Ovary (tissue), 9 donors: ENCODE measurements around the gene MSL1. TPM values are rescaled to one million over a fixed set of nuclear protein-coding genes. Genes with fewer than 3 reads are reported as not detected.

Experiments used
- DNase-seq, 5 donors: peaks; one replicate each; pipeline ENCODE4 v3.0.0-alpha.2; 2019 to 2020
- H3K27ac ChIP-seq, 2 donors: fragments of 200-600 bp; one replicate each; pipeline versions ENCODE4 v1.5.1 to v1.8.0; 2019 to 2022
- H3K27me3 ChIP-seq: fragments of 200-600 bp; one replicate; pipeline ENCODE4 v1.8.0; 2022
- H3K36me3 ChIP-seq: fragments of 200-600 bp; sonication (generic); one replicate; pipeline ENCODE4 v1.5.1; 2019
- H3K4me1 ChIP-seq: one replicate; pipeline ENCODE4 v1.8.1; 2013; ENCODE audit warnings: mild to moderate bottlenecking, moderate library complexity; ENCODE audit not compliant: insufficient read depth
- H3K4me3 ChIP-seq: fragments of 200-600 bp; sonication (generic); one replicate; pipeline ENCODE4 v1.5.1; 2017
- H3K9me3 ChIP-seq, 2 donors: fragments of 200-600 bp in 1 of 2; sonication (generic) in 1 of 2; one replicate each; pipeline versions ENCODE4 v1.5.1 to v1.8.1; 2013 to 2019; ENCODE audit warnings: mild to moderate bottlenecking in 1 of 2, moderate library complexity in 1 of 2
- EP300 ChIP-seq: sonication (generic); formaldehyde crosslinking; IDR thresholded peaks from one replicate; pipeline ENCODE4 v1.6.1; 2017; ENCODE audit warnings: antibody characterized with exemption
- POLR2A ChIP-seq: fragments of 450-650 bp; IDR thresholded peaks from one replicate; pipeline ENCODE4 v1.6.1; 2017; ENCODE audit warnings: antibody characterized with exemption, mild to moderate bottlenecking, moderate library complexity
- WGBS, 3 donors: extraction: QIAGEN DNeasy Blood & Tissue Kit in 1 of 3; methylation state at CpG; one replicate each; pipeline versions ENCODE4 v1.1.5 to v1.1.7; 2013 to 2017; 5-methylcytosine and 5-hydroxymethylcytosine counted together
- intact Hi-C, 4 donors: fragments of 100-400 bp; cut with DNase I; formaldehyde crosslinking; loops; one replicate each; pipeline versions ENCODE4 v1.11.0 to v1.15.1; 2022 to 2023
- polyA plus RNA-seq, 2 donors: library from polyadenylated mRNA; stranded (reverse); fragments of 200-250 nt in 1 of 2; fragments of 350-450 nt in 1 of 2; fragmentation: Illumina TruSeq in 1 of 2; extraction: RNeasy Lipid Tissue Mini Kit (QIAGEN cat#74804) in 1 of 2; gene quantifications; one replicate each; pipeline ENCODE4 v1.2.3, GENCODE V29; 2013 to 2014
- total RNA-seq, 7 donors: library from RNA; depleted of rRNA in 2 of 7; stranded (reverse); fragments of >200 nt in 2 of 7; fragmentation: NEBNext Ultra II Directional in 3 of 7; extraction: Animal tissue kit (Norgen Biotek cat#: 25700) in 3 of 7; gene quantifications; one replicate each; pipeline versions ENCODE4 v1.1.0 to v1.2.4, GENCODE V29; 2016 to 2023
- TF ChIP-seq, protein P1 (sequence below), 3 donors: fragments of 450-650 bp in 2 of 3; fragments of 200-600 bp in 1 of 3; IDR thresholded peaks; one replicate each; pipeline versions ENCODE4 v1.5.1 to v1.8.0; 2016 to 2022; ENCODE audit warnings: antibody characterized with exemption in 3 of 3, mild to moderate bottlenecking in 1 of 3
- donor health status: DM: no; HTN: no; CAD: no; lungs with moderate emphysema.
- donor health status: DM: no; HTN: no; CAD: no.
- donor health status: Bipolar disorder and iron deficiency.
- donor health status: DM: yes; HTN: yes; CAD: no.
- donor health status: DM: no; HTN: no; CAD: no.
- donor health status: DM: yes; HTN: yes; CAD: no.

MSL1 gene
- total and polyA plus RNA-seq, 9 donors, result 59.6 to 122 (median 83.3) TPM

DNA sequence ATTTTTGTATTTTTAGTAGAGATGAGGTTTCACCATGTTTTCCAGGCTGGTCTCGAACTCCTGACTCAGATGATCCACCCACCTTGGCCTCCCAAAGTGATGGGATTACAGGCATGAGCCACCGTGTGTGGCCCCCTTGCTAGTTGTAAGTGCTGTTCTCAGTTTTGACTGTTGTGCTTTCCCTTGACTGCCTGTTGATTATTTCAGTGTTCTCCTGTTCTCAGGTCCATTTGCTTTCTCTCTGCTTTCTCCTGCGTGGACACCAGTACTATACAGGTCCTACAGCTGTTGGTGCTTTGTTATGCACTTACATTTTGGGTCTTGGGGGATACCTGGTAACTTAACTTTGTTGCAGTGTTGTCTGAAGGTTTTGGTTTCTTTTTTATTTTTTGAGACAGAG, 26.8 kb downstream of the MSL1 start:
- no peak for DNase-seq
- Histone ChIP-seq H3K27ac (no peak overlapping the region), H3K9me3 (no peaks in the 10 kb centered on the region), H3K27me3 (no peaks in the 10 kb centered on the region), H3K4me1 (no peaks in the 10 kb centered on the region), H3K4me3 (no peak overlapping the region), H3K36me3 (no peaks in the 10 kb centered on the region)
- no peak for TF ChIP-seq EP300
- no peak for TF ChIP-seq POLR2A
- TF ChIP-seq, protein P1, sequence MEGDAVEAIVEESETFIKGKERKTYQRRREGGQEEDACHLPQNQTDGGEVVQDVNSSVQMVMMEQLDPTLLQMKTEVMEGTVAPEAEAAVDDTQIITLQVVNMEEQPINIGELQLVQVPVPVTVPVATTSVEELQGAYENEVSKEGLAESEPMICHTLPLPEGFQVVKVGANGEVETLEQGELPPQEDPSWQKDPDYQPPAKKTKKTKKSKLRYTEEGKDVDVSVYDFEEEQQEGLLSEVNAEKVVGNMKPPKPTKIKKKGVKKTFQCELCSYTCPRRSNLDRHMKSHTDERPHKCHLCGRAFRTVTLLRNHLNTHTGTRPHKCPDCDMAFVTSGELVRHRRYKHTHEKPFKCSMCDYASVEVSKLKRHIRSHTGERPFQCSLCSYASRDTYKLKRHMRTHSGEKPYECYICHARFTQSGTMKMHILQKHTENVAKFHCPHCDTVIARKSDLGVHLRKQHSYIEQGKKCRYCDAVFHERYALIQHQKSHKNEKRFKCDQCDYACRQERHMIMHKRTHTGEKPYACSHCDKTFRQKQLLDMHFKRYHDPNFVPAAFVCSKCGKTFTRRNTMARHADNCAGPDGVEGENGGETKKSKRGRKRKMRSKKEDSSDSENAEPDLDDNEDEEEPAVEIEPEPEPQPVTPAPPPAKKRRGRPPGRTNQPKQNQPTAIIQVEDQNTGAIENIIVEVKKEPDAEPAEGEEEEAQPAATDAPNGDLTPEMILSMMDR (IDR thresholded peaks at IDR 0.05), result no peak
- intact Hi-C loops, result no loop called here
- 79 to 88% (median 80%) methylated on average over 3 of the region's 3 CpGs for whole genome bisulfite sequencing, 3 donors

DNA sequence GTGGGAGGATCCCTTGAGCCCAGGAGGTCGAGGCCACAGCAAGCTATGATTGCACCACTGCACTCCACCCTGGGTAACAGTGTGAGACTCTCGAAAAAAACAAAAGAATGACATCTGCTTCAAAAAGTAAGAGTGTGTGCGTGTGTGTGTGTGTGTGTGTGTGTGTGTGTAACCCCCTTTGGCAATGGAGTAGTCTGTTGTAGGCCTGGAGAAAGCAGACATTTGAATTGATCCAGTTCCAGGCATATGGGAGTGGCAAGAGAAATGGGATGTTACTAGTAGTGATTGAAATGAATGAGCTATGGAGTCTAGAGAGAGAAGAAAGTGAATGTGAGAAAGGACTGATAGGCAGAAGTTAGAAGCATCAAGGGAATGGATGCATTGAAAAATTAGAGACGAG, 28.5 kb downstream of the MSL1 start:
- 47 to 56% (median 48%) methylated on average over 4 of the region's 4 CpGs for WGBS, 3 donors
- intact Hi-C loops, result no loop called here
- TF ChIP-seq POLR2A, result no peak
- TF ChIP-seq, protein P1 (IDR thresholded peaks at IDR 0.05), result no peak
- Histone ChIP-seq H3K27me3 (no peaks in the 10 kb centered on the region), H3K4me3 (no peak overlapping the region), H3K4me1 (no peaks in the 10 kb centered on the region), H3K27ac (no peak overlapping the region), H3K36me3 (no peaks in the 10 kb centered on the region), H3K9me3 (no peaks in the 10 kb centered on the region)
- peak in 1 of 5 donors; percentile 39 for DNase-seq

DNA sequence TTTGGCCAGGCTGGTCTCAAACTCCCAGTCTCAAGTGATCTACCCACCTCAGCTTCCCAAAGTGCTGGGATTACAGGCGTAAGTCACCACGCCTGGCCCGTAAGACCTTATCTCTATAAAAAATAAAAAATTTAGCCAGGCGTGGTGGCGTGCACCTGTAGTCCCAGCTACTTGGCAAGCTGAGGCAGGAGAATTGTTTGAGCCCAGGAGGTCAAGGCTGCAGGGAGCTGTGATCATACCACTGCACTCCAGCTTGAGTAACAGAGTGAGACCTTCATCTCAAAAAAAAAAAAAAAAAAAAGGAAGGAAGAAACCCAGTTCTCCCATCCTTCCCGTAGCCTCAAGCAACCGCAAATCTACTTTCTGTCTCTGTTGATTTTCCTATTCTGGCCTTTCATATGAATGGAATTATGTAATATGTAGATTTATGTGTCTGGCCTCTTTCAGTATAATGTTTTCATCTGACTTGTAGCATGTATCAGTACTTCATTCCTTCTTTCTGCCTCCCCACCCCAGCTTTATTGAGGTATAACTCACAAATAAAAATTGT, 29.7 kb downstream of the MSL1 start:
- no peak overlapping the region for H3K4me3 ChIP-seq
- intact Hi-C loops, result no loop called here
- no peaks in the 10 kb centered on the region for H3K36me3 ChIP-seq
- TF ChIP-seq, protein P1 (IDR thresholded peaks at IDR 0.05), result no peak
- TF ChIP-seq EP300, result no peak
- no peak for TF ChIP-seq POLR2A
- H3K27ac ChIP-seq, result no peak overlapping the region
- DNase-seq, result no peak
- WGBS, 3 donors, result 43 to 54% (median 50%) methylated on average over 7 of the region's 7 CpGs
- no peaks in the 10 kb centered on the region for H3K9me3 ChIP-seq
- H3K27me3 ChIP-seq, result no peaks in the 10 kb centered on the region
- H3K4me1 ChIP-seq, result no peaks in the 10 kb centered on the region

DNA sequence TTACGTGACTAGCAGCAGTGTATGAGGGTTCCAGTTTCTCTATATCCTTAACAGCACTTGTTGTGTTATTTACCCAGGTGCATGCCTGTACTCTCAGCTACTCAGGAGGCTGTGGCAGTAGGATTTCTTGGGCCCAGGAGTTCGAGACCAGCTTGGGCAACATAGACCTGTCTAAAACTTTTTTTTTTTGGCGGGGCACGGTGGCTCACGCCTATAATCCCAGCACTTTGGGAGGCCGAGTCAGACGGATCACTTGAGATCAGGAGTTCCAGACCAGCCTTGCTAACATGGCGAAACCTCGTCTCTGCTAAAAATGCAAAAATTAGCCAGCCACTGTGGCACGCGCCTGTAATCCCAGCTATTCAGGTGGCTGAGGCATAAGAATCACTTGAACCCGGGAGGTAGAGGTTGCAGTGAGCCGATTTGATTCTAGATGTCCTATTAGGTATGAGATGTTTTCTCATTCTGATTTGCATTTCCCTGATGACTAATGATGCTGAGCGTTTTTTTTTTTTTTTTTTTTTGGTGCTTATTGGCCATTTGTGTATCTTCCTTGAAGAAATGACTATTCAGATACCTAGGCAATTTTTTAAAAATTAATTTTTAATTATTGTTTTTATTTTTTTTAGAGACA, 31.9 kb downstream of the MSL1 start:
- Histone ChIP-seq H3K4me1 (no peaks in the 10 kb centered on the region), H3K4me3 (no peak overlapping the region), H3K36me3 (no peaks in the 10 kb centered on the region), H3K27ac (no peak overlapping the region), H3K9me3 (no peaks in the 10 kb centered on the region), H3K27me3 (no peaks in the 10 kb centered on the region)
- no peak for TF ChIP-seq EP300
- TF ChIP-seq, protein P1 (IDR thresholded peaks at IDR 0.05), result no peak
- no peak for TF ChIP-seq POLR2A
- 84 to 90% (median 88%) methylated on average over 14 of the region's 14 CpGs for WGBS, 3 donors
- no peak for DNase-seq
- intact Hi-C loops, result no loop called here
